Brain microvascular endothelial cell (primary cell): ENCODE results near the gene JAK2.

Experiments used
- DNase-seq: peaks from one replicate; pipeline ENCODE4 v3.0.0-alpha.2; 2020
- H3K27ac ChIP-seq: fragments of 250-450 bp; sonication (Bioruptor Pico); 2 replicates; pipeline ENCODE4 v1.5.1; 2020; ENCODE audit warnings: mild to moderate bottlenecking, moderate library complexity
- H3K27me3 ChIP-seq: fragments of 250-450 bp; sonication (Bioruptor Pico); replicated peaks from 2 replicates; pipeline ENCODE4 v1.5.1; 2020; ENCODE audit warnings: mild to moderate bottlenecking
- H3K36me3 ChIP-seq: fragments of 250-450 bp; sonication (Bioruptor Pico); replicated peaks from 2 replicates; pipeline ENCODE4 v1.5.1; 2020; ENCODE audit warnings: mild to moderate bottlenecking
- H3K4me3 ChIP-seq: 2 replicates; pipeline ENCODE4 v1.5.1; 2011; ENCODE audit warnings: low read depth, mild to moderate bottlenecking, control low read depth, low read length, moderate library complexity
- in situ Hi-C: cut with HindIII; loops from 2 replicates; pipeline ENCODE4 v1.10.0; 2017; ENCODE audit warnings: low sequenced_read_pairs, low pct_ligation_motif_present
- TF ChIP-seq, protein P1 (sequence below): IDR thresholded peaks from 2 replicates; pipeline ENCODE4 v1.5.1; 2011; ENCODE audit warnings: low read depth, mild to moderate bottlenecking, moderate library complexity, low read length, control low read depth, inconsistent platforms; ENCODE audit errors: missing control alignments

JAK2 gene

DNA sequence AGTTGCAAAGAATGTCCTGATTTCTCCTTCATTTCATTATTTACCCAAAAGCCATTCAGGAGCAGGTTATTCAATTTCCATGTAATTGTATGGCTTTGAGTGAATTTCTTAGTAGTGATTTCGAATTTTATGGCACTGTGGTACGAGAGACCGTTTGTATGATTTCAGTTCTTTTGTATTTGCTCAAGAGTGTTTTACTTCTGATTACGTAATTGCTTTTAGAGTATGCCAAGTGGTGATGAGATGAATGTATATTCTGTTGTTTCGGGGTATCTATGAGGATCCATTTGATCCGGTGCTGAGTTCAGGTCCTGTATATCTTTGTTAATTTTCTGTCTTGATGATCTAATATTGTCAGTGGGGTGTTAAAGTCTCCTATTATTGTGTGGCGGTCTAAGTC, 159.1 kb downstream of the JAK2 start:
- Histone ChIP-seq H3K27me3 (no peaks in the 10 kb centered on the region), H3K36me3 (no peaks in the 10 kb centered on the region), H3K4me3 (no peak overlapping the region), H3K27ac (no peak overlapping the region)
- TF ChIP-seq, protein P1, sequence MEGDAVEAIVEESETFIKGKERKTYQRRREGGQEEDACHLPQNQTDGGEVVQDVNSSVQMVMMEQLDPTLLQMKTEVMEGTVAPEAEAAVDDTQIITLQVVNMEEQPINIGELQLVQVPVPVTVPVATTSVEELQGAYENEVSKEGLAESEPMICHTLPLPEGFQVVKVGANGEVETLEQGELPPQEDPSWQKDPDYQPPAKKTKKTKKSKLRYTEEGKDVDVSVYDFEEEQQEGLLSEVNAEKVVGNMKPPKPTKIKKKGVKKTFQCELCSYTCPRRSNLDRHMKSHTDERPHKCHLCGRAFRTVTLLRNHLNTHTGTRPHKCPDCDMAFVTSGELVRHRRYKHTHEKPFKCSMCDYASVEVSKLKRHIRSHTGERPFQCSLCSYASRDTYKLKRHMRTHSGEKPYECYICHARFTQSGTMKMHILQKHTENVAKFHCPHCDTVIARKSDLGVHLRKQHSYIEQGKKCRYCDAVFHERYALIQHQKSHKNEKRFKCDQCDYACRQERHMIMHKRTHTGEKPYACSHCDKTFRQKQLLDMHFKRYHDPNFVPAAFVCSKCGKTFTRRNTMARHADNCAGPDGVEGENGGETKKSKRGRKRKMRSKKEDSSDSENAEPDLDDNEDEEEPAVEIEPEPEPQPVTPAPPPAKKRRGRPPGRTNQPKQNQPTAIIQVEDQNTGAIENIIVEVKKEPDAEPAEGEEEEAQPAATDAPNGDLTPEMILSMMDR = no peak
- in situ Hi-C loops = no loop called here
- DNase-seq = no peak

GRCh38 chr9:5146241-5146640, 161.2 kb downstream of the JAK2 start:
- Histone ChIP-seq H3K4me3 (no peak overlapping the region), H3K27ac (no peak overlapping the region), H3K36me3 (no peaks in the 10 kb centered on the region), H3K27me3 (no peaks in the 10 kb centered on the region)
- TF ChIP-seq, protein P1 = no peak
- in situ Hi-C loops = no loop called here
- DNase-seq = no peak
